Measurements from ENCODE around the gene CACHD1. TPM values are rescaled to one million over a fixed set of nuclear protein-coding genes. Genes with fewer than 3 reads are reported as not detected.

Gene CACHD1
- polyA plus RNA-seq, 2 of the 4 experiments (the other 2 are of a cell fraction) = 0.72 to 1.6 TPM

DNA sequence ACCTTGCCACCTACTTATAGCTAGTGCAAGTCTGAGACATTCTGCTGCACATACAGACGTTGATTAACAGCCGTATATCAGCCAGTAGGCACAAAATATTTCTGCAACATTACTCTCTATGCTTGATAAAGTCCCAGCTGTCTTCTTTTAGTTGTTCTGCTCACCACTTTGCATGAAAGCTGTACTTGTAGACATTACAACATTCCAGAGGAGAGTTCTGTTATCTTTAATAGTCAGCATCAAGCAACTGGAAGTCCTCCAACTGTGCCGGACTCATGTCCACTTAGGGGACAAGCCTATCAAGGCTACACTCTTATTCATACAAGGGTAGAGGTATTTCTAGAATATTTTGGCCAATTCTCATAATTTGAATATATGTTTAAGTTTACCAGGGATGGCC lies 50.0 kb downstream of the CACHD1 start (continued):
- TF ChIP-seq KDM1A (IDR thresholded peaks at IDR 0.05; ENCODE audit: low read depth) (no peak), MAFK (IDR thresholded peaks at IDR 0.05; ENCODE audit: partially characterized antibody) (no peak)

DNA sequence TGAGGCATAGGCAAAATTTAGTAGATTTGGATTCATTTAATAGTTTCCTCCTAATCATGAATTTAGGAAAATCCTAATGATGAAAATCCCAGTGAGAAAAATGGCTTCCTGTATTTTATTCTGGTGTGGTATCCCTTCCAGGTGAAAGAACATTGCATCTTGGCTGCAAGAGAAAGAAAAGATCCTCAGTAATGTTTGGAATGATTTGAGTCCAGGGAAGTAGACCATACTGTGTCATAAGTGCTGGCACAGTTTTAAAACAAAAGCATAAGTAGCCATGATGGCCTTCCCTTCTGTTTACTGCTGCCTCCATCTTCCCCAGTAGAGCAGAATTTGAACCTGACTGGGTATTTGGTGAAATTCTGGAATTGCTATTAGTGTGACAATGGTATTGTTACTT lies 52.8 kb downstream of the CACHD1 start:
- DNase-seq (ENCODE audit: low read depth in 1 of 2, low spot score in 1 of 2) (no peak), ATAC-seq (no peak), FAIRE-seq (no peak)
- ChIA-PET CTCF (no interaction called here), POLR2A (no interaction called here)
- no peak for TF ChIP-seq GATA3 (IDR thresholded peaks at IDR 0.05; ENCODE audit: borderline replicate concordance)
- TF ChIP-seq, protein P1, sequence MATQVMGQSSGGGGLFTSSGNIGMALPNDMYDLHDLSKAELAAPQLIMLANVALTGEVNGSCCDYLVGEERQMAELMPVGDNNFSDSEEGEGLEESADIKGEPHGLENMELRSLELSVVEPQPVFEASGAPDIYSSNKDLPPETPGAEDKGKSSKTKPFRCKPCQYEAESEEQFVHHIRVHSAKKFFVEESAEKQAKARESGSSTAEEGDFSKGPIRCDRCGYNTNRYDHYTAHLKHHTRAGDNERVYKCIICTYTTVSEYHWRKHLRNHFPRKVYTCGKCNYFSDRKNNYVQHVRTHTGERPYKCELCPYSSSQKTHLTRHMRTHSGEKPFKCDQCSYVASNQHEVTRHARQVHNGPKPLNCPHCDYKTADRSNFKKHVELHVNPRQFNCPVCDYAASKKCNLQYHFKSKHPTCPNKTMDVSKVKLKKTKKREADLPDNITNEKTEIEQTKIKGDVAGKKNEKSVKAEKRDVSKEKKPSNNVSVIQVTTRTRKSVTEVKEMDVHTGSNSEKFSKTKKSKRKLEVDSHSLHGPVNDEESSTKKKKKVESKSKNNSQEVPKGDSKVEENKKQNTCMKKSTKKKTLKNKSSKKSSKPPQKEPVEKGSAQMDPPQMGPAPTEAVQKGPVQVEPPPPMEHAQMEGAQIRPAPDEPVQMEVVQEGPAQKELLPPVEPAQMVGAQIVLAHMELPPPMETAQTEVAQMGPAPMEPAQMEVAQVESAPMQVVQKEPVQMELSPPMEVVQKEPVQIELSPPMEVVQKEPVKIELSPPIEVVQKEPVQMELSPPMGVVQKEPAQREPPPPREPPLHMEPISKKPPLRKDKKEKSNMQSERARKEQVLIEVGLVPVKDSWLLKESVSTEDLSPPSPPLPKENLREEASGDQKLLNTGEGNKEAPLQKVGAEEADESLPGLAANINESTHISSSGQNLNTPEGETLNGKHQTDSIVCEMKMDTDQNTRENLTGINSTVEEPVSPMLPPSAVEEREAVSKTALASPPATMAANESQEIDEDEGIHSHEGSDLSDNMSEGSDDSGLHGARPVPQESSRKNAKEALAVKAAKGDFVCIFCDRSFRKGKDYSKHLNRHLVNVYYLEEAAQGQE (IDR thresholded peaks at IDR 0.05) = no peak
- no peak for TF ChIP-seq SMC3 (IDR thresholded peaks at IDR 0.05)
- TF ChIP-seq MAFK (IDR thresholded peaks at IDR 0.05; ENCODE audit: partially characterized antibody) = no peak
- TF ChIP-seq, protein P2, sequence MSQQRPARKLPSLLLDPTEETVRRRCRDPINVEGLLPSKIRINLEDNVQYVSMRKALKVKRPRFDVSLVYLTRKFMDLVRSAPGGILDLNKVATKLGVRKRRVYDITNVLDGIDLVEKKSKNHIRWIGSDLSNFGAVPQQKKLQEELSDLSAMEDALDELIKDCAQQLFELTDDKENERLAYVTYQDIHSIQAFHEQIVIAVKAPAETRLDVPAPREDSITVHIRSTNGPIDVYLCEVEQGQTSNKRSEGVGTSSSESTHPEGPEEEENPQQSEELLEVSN (IDR thresholded peaks at IDR 0.05; ENCODE audit: borderline replicate concordance, low read depth) = no peak
- no peak for TF ChIP-seq RAD21 (conservative IDR thresholded peaks at IDR 0.05 in 1 of 2, IDR thresholded peaks at IDR 0.05 in 1 of 2)
- no peak for TF ChIP-seq RNF2 (IDR thresholded peaks at IDR 0.05; ENCODE audit: borderline replicate concordance, low read depth)
- TF ChIP-seq CHD4 (IDR thresholded peaks at IDR 0.05; ENCODE audit: borderline replicate concordance) = no peak
- no peak for TF ChIP-seq ESRRA (IDR thresholded peaks at IDR 0.05; ENCODE audit: borderline replicate concordance, low read length)
- TF ChIP-seq ZSCAN20 (CRISPR knock-in tag; IDR thresholded peaks at IDR 0.05) = no peak
- H3K9me3 ChIP-seq = no peaks in the 10 kb centered on the region
- H3K4me1 ChIP-seq = no peaks in the 10 kb centered on the region
- H3K27ac ChIP-seq = no peak overlapping the region
- no peak overlapping the region for H3K4me2 ChIP-seq
- H3K4me3 ChIP-seq = no peak overlapping the region

DNA sequence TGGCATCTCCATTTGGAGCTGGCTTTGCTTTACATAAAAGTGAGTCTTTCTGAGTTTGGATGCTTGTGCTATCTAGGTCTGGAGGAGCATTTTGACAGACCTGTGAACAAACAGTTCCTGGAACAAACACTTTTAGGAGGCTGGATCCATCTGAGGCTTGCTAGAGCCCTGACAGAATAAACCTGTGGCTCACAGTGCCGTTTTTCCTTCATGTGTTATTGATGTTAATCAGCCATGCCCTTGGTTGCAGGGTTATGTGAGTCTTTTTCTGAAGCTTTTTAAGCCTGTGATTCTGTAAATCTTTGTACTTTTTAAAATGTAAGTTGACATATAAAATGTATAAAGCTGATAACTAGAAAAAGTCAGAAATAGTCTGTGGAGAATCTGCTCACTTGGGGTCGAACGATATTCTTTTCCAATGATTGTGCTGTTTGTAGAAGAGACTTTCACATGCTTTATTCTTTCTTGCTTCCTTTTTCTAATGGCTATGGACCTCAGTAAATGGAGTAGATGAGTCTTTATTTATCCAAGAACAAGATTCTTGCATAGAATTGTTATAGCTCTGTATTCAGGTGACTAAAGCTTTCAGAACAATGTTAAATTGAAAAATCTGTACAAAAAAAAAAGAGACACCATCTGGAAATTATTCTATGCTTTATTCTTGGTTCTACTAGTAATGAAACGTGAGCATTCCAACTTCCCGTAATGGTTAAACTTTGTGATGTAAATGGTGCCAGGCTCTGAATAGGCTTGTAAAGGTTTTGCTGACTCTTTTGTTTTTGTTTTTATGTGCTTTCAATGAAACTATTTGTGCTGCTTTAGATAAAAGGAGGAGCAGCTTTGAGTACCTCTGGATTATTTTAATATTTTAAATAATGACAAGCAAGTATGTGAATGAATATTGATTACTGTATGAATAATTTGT lies 53.7 kb downstream of the CACHD1 start:
- H3K4me1 ChIP-seq = no peaks in the 10 kb centered on the region
- DNase-seq (ENCODE audit: low read depth in 1 of 2, low spot score in 1 of 2) (no peak), FAIRE-seq (no peak), ATAC-seq (no peak)
- ChIA-PET CTCF (no interaction called here), POLR2A (no interaction called here)
- no peak overlapping the region for H3K4me3 ChIP-seq
- H3K4me2 ChIP-seq = no peak overlapping the region
- no peak overlapping the region for H3K27ac ChIP-seq
- WGBS (ENCODE audit: missing lambda C conversion rate) = 84% methylated on average over 5 of the region's 5 CpGs
- no peaks in the 10 kb centered on the region for H3K9me3 ChIP-seq
- TF ChIP-seq, protein P3, sequence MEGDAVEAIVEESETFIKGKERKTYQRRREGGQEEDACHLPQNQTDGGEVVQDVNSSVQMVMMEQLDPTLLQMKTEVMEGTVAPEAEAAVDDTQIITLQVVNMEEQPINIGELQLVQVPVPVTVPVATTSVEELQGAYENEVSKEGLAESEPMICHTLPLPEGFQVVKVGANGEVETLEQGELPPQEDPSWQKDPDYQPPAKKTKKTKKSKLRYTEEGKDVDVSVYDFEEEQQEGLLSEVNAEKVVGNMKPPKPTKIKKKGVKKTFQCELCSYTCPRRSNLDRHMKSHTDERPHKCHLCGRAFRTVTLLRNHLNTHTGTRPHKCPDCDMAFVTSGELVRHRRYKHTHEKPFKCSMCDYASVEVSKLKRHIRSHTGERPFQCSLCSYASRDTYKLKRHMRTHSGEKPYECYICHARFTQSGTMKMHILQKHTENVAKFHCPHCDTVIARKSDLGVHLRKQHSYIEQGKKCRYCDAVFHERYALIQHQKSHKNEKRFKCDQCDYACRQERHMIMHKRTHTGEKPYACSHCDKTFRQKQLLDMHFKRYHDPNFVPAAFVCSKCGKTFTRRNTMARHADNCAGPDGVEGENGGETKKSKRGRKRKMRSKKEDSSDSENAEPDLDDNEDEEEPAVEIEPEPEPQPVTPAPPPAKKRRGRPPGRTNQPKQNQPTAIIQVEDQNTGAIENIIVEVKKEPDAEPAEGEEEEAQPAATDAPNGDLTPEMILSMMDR (IDR thresholded peaks at IDR 0.05) = no peak
- TF ChIP-seq, protein P2 (IDR thresholded peaks at IDR 0.05; ENCODE audit: borderline replicate concordance, low read depth) = no peak
- no peak for TF ChIP-seq TP53 (CRISPR knock-in tag; IDR thresholded peaks at IDR 0.05)
- TF ChIP-seq, protein P4, sequence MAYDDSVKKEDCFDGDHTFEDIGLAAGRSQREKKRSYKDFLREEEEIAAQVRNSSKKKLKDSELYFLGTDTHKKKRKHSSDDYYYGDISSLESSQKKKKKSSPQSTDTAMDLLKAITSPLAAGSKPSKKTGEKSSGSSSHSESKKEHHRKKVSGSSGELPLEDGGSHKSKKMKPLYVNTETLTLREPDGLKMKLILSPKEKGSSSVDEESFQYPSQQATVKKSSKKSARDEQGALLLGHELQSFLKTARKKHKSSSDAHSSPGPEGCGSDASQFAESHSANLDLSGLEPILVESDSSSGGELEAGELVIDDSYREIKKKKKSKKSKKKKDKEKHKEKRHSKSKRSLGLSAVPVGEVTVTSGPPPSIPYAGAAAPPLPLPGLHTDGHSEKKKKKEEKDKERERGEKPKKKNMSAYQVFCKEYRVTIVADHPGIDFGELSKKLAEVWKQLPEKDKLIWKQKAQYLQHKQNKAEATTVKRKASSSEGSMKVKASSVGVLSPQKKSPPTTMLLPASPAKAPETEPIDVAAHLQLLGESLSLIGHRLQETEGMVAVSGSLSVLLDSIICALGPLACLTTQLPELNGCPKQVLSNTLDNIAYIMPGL (CRISPR knock-in tag; IDR thresholded peaks at IDR 0.05; ENCODE audit: borderline replicate concordance) = no peak
- TF ChIP-seq, protein P5, sequence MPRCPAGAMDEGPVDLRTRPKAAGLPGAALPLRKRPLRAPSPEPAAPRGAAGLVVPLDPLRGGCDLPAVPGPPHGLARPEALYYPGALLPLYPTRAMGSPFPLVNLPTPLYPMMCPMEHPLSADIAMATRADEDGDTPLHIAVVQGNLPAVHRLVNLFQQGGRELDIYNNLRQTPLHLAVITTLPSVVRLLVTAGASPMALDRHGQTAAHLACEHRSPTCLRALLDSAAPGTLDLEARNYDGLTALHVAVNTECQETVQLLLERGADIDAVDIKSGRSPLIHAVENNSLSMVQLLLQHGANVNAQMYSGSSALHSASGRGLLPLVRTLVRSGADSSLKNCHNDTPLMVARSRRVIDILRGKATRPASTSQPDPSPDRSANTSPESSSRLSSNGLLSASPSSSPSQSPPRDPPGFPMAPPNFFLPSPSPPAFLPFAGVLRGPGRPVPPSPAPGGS (IDR thresholded peaks at IDR 0.05) = no peak
- TF ChIP-seq FOSB (CRISPR knock-in tag; IDR thresholded peaks at IDR 0.05) = no peak
- no peak for TF ChIP-seq EHF (CRISPR knock-in tag; IDR thresholded peaks at IDR 0.05)
- no peak for TF ChIP-seq ZFP36 (IDR thresholded peaks at IDR 0.05; ENCODE audit: borderline replicate concordance, partially characterized antibody)
- TF ChIP-seq, protein P1 (IDR thresholded peaks at IDR 0.05) = no peak
